ENCODE results near the gene EEF1AKMT3. TPM values are rescaled to one million over a fixed set of nuclear protein-coding genes. Genes with fewer than 3 reads are reported as not detected.

Gene EEF1AKMT3
- total and polyA plus RNA-seq, 9 of the 15 experiments (the other 6 are each of a cell fraction or from before 2014, with no cell fraction given), result 4.1 to 17.2 (median 7.9) TPM

- TF ChIP-seq MBD1 (CRISPR knock-in tag; IDR thresholded peaks at IDR 0.05), result no peak
- TF ChIP-seq LCOR (CRISPR knock-in tag; IDR thresholded peaks at IDR 0.05), result no peak; the same call in 1 of the 2 replicates
- TF ChIP-seq ZNF785 (CRISPR knock-in tag; IDR thresholded peaks at IDR 0.05), result no peak
- no peak for TF ChIP-seq HNRNPLL (IDR thresholded peaks at IDR 0.05; ENCODE audit: low read depth, low read length, poor library complexity, severe bottlenecking)
- TF ChIP-seq CREM (IDR thresholded peaks at IDR 0.05; ENCODE audit: low read depth), result peak; percentile 65
- no peak for TF ChIP-seq SAP30 (IDR thresholded peaks at IDR 0.05; ENCODE audit: borderline replicate concordance, insufficient read depth, low read depth, low read length, poor library complexity, severe bottlenecking)
- TF ChIP-seq, protein P1, sequence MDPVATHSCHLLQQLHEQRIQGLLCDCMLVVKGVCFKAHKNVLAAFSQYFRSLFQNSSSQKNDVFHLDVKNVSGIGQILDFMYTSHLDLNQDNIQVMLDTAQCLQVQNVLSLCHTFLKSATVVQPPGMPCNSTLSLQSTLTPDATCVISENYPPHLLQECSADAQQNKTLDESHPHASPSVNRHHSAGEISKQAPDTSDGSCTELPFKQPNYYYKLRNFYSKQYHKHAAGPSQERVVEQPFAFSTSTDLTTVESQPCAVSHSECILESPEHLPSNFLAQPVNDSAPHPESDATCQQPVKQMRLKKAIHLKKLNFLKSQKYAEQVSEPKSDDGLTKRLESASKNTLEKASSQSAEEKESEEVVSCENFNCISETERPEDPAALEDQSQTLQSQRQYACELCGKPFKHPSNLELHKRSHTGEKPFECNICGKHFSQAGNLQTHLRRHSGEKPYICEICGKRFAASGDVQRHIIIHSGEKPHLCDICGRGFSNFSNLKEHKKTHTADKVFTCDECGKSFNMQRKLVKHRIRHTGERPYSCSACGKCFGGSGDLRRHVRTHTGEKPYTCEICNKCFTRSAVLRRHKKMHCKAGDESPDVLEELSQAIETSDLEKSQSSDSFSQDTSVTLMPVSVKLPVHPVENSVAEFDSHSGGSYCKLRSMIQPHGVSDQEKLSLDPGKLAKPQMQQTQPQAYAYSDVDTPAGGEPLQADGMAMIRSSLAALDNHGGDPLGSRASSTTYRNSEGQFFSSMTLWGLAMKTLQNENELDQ (CRISPR knock-in tag; IDR thresholded peaks at IDR 0.05; ENCODE audit: borderline replicate concordance), result no peak
- TF ChIP-seq ZBTB1 (CRISPR knock-in tag; IDR thresholded peaks at IDR 0.05; ENCODE audit: borderline replicate concordance, low read depth), result no peak
- no peak for TF ChIP-seq ZNF232 (CRISPR knock-in tag; IDR thresholded peaks at IDR 0.05)
- TF ChIP-seq ZNF324 (CRISPR knock-in tag; IDR thresholded peaks at IDR 0.05), result no peak
- TF ChIP-seq PPARD (CRISPR knock-in tag; IDR thresholded peaks at IDR 0.05), result no peak
- peak in 2 of 3 experiments; percentile 71 to 79 for TF ChIP-seq YY1 (IDR thresholded peaks at IDR 0.05; ENCODE audit: borderline replicate concordance in 1 of 3, control insufficient read depth in 1 of 3, extremely low read depth in 1 of 3, insufficient read depth in 3 of 3, insufficient read length in 1 of 3, insufficient replicate concordance in 2 of 3, low read depth in 1 of 3, low read length in 2 of 3)
- TF ChIP-seq RBM25 (IDR thresholded peaks at IDR 0.05; ENCODE audit: low read depth, low read length, severe bottlenecking), result no peak
- TF ChIP-seq HLTF (IDR thresholded peaks at IDR 0.05), result no peak
- TF ChIP-seq SRSF3 (IDR thresholded peaks at IDR 0.05; ENCODE audit: insufficient read depth, low read length), result no peak
- 0 out of 2 replicates have a peak, but pooled peaks have one; percentile 36 for TF ChIP-seq KLF16 (IDR thresholded peaks at IDR 0.05)
- TF ChIP-seq MXD1 (CRISPR knock-in tag; IDR thresholded peaks at IDR 0.05; ENCODE audit: borderline replicate concordance, poor library complexity, severe bottlenecking), result no peak
- TF ChIP-seq ZNF217 (CRISPR knock-in tag; IDR thresholded peaks at IDR 0.05), result no peak
- no peak for TF ChIP-seq ZNF512 (tag; IDR thresholded peaks at IDR 0.05)
- TF ChIP-seq ZNF134 (CRISPR knock-in tag; conservative IDR thresholded peaks at IDR 0.05), result no peak
Observed at GRCh38 chr12:57756406-57757341, 15.7 kb upstream of the EEF1AKMT3 start (continued).

Data from K562 (cell line).